Endothelial cell of umbilical vein (primary cell): ENCODE measurements around the gene ZNF248. TPM values are rescaled to one million over a fixed set of nuclear protein-coding genes. Genes with fewer than 3 reads are reported as not detected.

Experiments
- BruUV-seq: library from RNA; stranded (reverse); fragments of 400-500 nt; replicated peaks from 2 replicates; lab custom pipeline; 2021; lab: Mats Ljungman, UMichigan
- CTCF ChIA-PET: fragments of 300-600, 350-600 bp; sonication (Branson Sonifier 250); formaldehyde crosslinking; loops from one replicate; lab custom pipeline; 2021; ENCODE audit warnings: antibody characterized with exemption, inconsistent platforms; lab: Charles Lee
- POLR2A ChIA-PET: fragments of 300-600, 350-600 bp; sonication (Branson Sonifier 250); formaldehyde crosslinking; loops from one replicate; lab custom pipeline; 2021; ENCODE audit warnings: antibody characterized with exemption, inconsistent platforms; lab: Charles Lee
- DNase-seq: peaks from one replicate; pipeline ENCODE4 v3.0.0-alpha.2; 2011; ENCODE audit warnings: low read depth, low spot score
- FAIRE-seq: peaks from 2 replicates; lab custom pipeline; 2011; peaks lifted over from hg19 to GRCh38; lab: Jason Lieb, UNC
- H2AFZ ChIP-seq: 2 replicates; pipeline ENCODE4 v1.6.0; 2012; ENCODE audit warnings: low read depth, low read length, control low read depth, inconsistent platforms
- H3K27ac ChIP-seq: 2 replicates; pipeline ENCODE4 v1.5.1; 2011; ENCODE audit warnings: low read depth, mild to moderate bottlenecking, control low read depth, low read length, moderate library complexity; ENCODE audit not compliant: insufficient read depth
- H3K27me3 ChIP-seq, 2 experiments: 2 replicates each; pipeline versions ENCODE4 v1.6.0 to v1.6.1; 2011; ENCODE audit warnings: low read length in 2 of 2, mixed read lengths in 1 of 2; ENCODE audit not compliant: control insufficient read depth in 2 of 2, insufficient read depth in 2 of 2
- H3K36me3 ChIP-seq, 2 experiments: 2 replicates in 1 of 2; 3 replicates in 1 of 2; pipeline ENCODE4 v1.5.1; 2011; ENCODE audit warnings: low read length in 2 of 2, mild to moderate bottlenecking in 1 of 2, moderate library complexity in 1 of 2; ENCODE audit not compliant: control insufficient read depth in 2 of 2, insufficient read depth in 2 of 2; ENCODE audit errors: extremely low read depth in 1 of 2
- H3K4me1 ChIP-seq: 3 replicates; pipeline ENCODE4 v1.5.1; 2011; ENCODE audit warnings: mild to moderate bottlenecking, low read length; ENCODE audit not compliant: control insufficient read depth, insufficient read depth; ENCODE audit errors: extremely low read depth
- H3K4me2 ChIP-seq: 2 replicates; pipeline ENCODE4 v1.6.1; 2011; ENCODE audit warnings: low read length, control low read depth, mixed read lengths; ENCODE audit not compliant: insufficient read depth
- H3K4me3 ChIP-seq, 3 experiments: fragments of 200-600 bp in 1 of 3; sonication (generic), shearing (Covaris generic) in 1 of 3; replicated peaks in 1 of 3; 2 replicates each; pipeline ENCODE4 v1.5.1; 2011 to 2016; ENCODE audit warnings: control low read depth in 3 of 3, low read length in 3 of 3, mild to moderate bottlenecking in 2 of 3, inconsistent platforms in 1 of 3, low read depth in 1 of 3, moderate library complexity in 1 of 3; ENCODE audit not compliant: insufficient read depth in 1 of 3
- H3K79me2 ChIP-seq: 2 replicates; pipeline ENCODE4 v1.6.0; 2012; ENCODE audit warnings: low read length, inconsistent platforms; ENCODE audit not compliant: control insufficient read depth, insufficient read depth
- H3K9ac ChIP-seq: replicated peaks from 2 replicates; pipeline ENCODE3; 2011; ENCODE audit warnings: low read length, control low read depth; ENCODE audit not compliant: insufficient read depth; ENCODE audit errors: extremely low read depth
- H3K9me1 ChIP-seq: replicated peaks from 3 replicates; pipeline ENCODE4 v1.6.0; 2011; ENCODE audit warnings: mild to moderate bottlenecking, low read length; ENCODE audit not compliant: control insufficient read depth, insufficient read depth; ENCODE audit errors: extremely low read depth
- H3K9me3 ChIP-seq: replicated peaks from 2 replicates; pipeline ENCODE4 v1.5.1; 2012; ENCODE audit warnings: low read length, inconsistent platforms; ENCODE audit not compliant: control insufficient read depth, insufficient read depth
- H4K20me1 ChIP-seq: replicated peaks from 2 replicates; pipeline ENCODE3; 2011; ENCODE audit warnings: mild to moderate bottlenecking, low read length; ENCODE audit not compliant: control insufficient read depth, insufficient read depth; ENCODE audit errors: extremely low read depth
- CTCF ChIP-seq, 2 donors: IDR thresholded peaks; 1 replicate in 1 of 2; 2 replicates in 1 of 2; pipeline ENCODE4 v1.5.1; 2011; ENCODE audit warnings: low read length in 2 of 2, mild to moderate bottlenecking in 2 of 2, moderate library complexity in 2 of 2, control low read depth in 1 of 2, inconsistent platforms in 1 of 2, low read depth in 1 of 2; ENCODE audit not compliant: insufficient read depth in 1 of 2; ENCODE audit errors: extremely low read depth in 1 of 2
- EZH2 ChIP-seq: IDR thresholded peaks from 2 replicates; pipeline ENCODE4 v1.6.1; 2012; ENCODE audit warnings: borderline replicate concordance, low read depth, mild to moderate bottlenecking, moderate library complexity, low read length, inconsistent platforms; ENCODE audit not compliant: severe bottlenecking
- FOS ChIP-seq: IDR thresholded peaks from 2 replicates; pipeline ENCODE4 v1.6.1; 2011; ENCODE audit warnings: mild to moderate bottlenecking, low read length, moderate library complexity, borderline replicate concordance; ENCODE audit not compliant: insufficient read depth
- GATA2 ChIP-seq: IDR thresholded peaks from 2 replicates; pipeline ENCODE4 v1.7.0; 2011; ENCODE audit warnings: low read depth, mild to moderate bottlenecking, moderate library complexity, mixed read lengths, low read length; ENCODE audit not compliant: insufficient read length, insufficient read depth
- JUN ChIP-seq: IDR thresholded peaks from 2 replicates; pipeline ENCODE4 v1.6.1; 2011; ENCODE audit warnings: borderline replicate concordance, low read depth; ENCODE audit not compliant: insufficient read length, insufficient read depth
- MYC ChIP-seq: IDR thresholded peaks from one replicate; pipeline ENCODE4 v1.6.1; 2011; ENCODE audit warnings: mild to moderate bottlenecking, low read depth, low read length
- POLR2A ChIP-seq: IDR thresholded peaks from 2 replicates; pipeline ENCODE4 v1.6.1; 2012; ENCODE audit warnings: low read depth, mild to moderate bottlenecking, control low read depth, low read length
- dilution Hi-C: fragments of 300-500 bp; cut with MboI; formaldehyde crosslinking; loops from one replicate; pipeline ENCODE4 v1.15.0; 2019; ENCODE audit warnings: low sequenced_read_pairs; ENCODE audit not compliant: extremely low pct_ligation_motif_present
- intact Hi-C: fragments of 100-400 bp; cut with micrococcal nuclease; formaldehyde crosslinking; loops from one replicate; pipeline ENCODE4 v1.10.0; 2022
- polyA plus RNA-seq, 4 experiments: library from polyadenylated mRNA; depleted of rRNA in 3 of 4; stranded (reverse) in 3 of 4; unstranded in 1 of 4; fragments of >200 nt; gene quantifications; 2 replicates each; pipeline versions ENCODE4 v1.2.1 to v1.2.3, GENCODE V29; 2011 to 2012; ENCODE audit warnings: missing spikeins in 1 of 4
- total RNA-seq: library from RNA; stranded (reverse); gene quantifications from 2 replicates; pipeline ENCODE4 v1.2.3, GENCODE V29; 2021
- TF ChIP-seq, protein P1 (sequence below): IDR thresholded peaks from 2 replicates; pipeline ENCODE4 v1.6.1; 2011; ENCODE audit not compliant: insufficient read depth, insufficient read length

The ZNF248 gene
- total and polyA plus RNA-seq, 2 donors (not counting 3 experiments of a cell fraction or from before 2014, with no cell fraction given): 4.3 to 6.5 TPM

DNA sequence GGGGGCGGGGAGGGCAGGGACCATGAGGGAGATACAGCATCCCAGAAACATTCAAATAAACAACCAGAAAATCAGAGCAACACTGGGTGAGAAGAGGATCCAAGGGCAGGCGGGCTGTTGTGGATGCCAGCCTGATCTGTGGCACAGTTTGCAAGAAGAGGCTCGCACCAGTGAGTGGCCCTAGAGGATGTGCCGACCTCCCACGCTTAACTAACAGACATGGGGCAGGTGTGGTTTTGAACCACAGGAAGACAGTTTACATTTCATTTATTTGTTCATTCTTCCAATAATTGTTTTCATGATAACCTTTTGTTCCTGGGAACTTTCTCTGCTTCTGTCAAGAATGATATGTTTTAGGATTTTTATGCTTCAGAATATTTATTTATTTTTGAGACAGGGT is 115.6 kb downstream of the ZNF248 start:
- Histone ChIP-seq H3K27me3 (no peaks in the 10 kb centered on the region), H3K79me2 (no peaks in the 10 kb centered on the region), H3K9ac (no peak overlapping the region), H3K27ac (no peak overlapping the region), H3K4me2 (no peak overlapping the region), H3K4me3 (no peak overlapping the region), H3K36me3 (no peaks in the 10 kb centered on the region), H3K9me1 (no peaks in the 10 kb centered on the region), H2AFZ (no peak overlapping the region), H3K4me1 (no peaks in the 10 kb centered on the region), H3K9me3 (no peaks in the 10 kb centered on the region), H4K20me1 (no peaks in the 10 kb centered on the region)
- dilution Hi-C loops (no loop called here), intact Hi-C loops (no loop called here)
- BruUV-seq: no TSS peak
- no peak for DNase-seq
- ChIA-PET CTCF (no interaction called here), POLR2A (no interaction called here)
- no peak for FAIRE-seq
- TF ChIP-seq FOS: no peak
- no peak for TF ChIP-seq MYC
- TF ChIP-seq, protein P1, sequence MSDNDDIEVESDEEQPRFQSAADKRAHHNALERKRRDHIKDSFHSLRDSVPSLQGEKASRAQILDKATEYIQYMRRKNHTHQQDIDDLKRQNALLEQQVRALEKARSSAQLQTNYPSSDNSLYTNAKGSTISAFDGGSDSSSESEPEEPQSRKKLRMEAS: no peak
- TF ChIP-seq POLR2A: no peak
- no peak for TF ChIP-seq EZH2

DNA sequence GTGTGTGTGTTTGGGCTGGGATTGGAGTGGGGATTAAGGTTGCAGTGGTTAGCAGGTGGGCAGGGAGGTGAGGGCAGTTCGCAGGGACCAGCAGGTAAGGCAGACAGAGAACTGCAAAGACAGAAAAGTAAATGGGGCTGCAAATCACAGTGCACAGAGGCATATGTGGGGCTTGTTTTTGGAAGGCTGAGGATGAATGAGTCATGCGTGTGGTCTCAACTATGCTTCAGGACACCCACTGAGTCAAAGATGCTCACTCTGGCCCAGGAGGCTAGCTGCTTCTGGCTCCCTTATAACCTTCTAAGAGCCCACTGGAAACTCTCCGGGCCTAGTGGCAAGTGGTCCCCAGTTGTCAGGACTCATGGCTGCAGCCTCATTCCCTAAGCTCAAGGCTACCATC is 118.2 kb downstream of the ZNF248 start:
- dilution Hi-C loops: no loop called here

More for the DNA sequence above, 118.2 kb downstream of the ZNF248 start:
- Histone ChIP-seq H3K9ac (no peak overlapping the region), H3K4me2 (no peak overlapping the region), H3K4me3 (no peak overlapping the region), H3K27ac (no peak overlapping the region), H3K79me2 (no peaks in the 10 kb centered on the region), H3K4me1 (no peaks in the 10 kb centered on the region), H3K36me3 (no peaks in the 10 kb centered on the region), H3K9me1 (no peaks in the 10 kb centered on the region), H3K9me3 (no peaks in the 10 kb centered on the region), H4K20me1 (no peaks in the 10 kb centered on the region), H3K27me3 (no peaks in the 10 kb centered on the region), H2AFZ (no peak overlapping the region)
- DNase-seq (no peak), FAIRE-seq (no peak)
- no TSS peak for BruUV-seq
- POLR2A ChIA-PET: no interaction called here
- CTCF ChIA-PET: no interaction called here
- no peak for TF ChIP-seq EZH2
- TF ChIP-seq, protein P1: no peak
- TF ChIP-seq MYC: no peak
- no peak for TF ChIP-seq POLR2A
- no peak for TF ChIP-seq CTCF (IDR thresholded peaks at IDR 0.05; ENCODE audit: extremely low read depth in 1 of 2, insufficient read depth in 1 of 2, low read depth in 1 of 2, low read length in 2 of 2)
- TF ChIP-seq FOS: no peak
- no peak for TF ChIP-seq GATA2
- TF ChIP-seq JUN: no peak
- intact Hi-C loops: no loop called here
